22Rv1 (cell line): ENCODE data around the gene PERM1.
"Not testable (repeated sequence)": the region's sequence is repeated elsewhere in the genome, so short reads cannot be mapped to it uniquely, and the experiment has no call there.

Source experiments
- H3K27ac ChIP-seq: fragments of 450-650 bp; 2 replicates; pipeline ENCODE4 v1.5.1; 2017
- CTCF ChIP-seq: fragments of 450-650 bp; IDR thresholded peaks from 2 replicates; pipeline ENCODE4 v1.5.1; 2017; ENCODE audit warnings: mild to moderate bottlenecking
- ZFX ChIP-seq: fragments of 450-650 bp; IDR thresholded peaks from 2 replicates; pipeline ENCODE4 v1.6.1; 2017; ENCODE audit warnings: antibody characterized with exemption, borderline replicate concordance

PERM1 gene

GRCh38 chr1:981955-982558 lies at the start of gene PERM1:
TSS of gene PERM1 (minus strand) at chr1:982093. CDS start at chr1:981029, 1,064 bp downstream.
- H3K27ac ChIP-seq, result no peak within 1 kb of the TSS
- TF ChIP-seq CTCF (no peak), ZFX (no peak)

GRCh38 chr1:1030867-1031658 lies 49.2 kb upstream of the PERM1 start:
- H3K27ac ChIP-seq, result not testable (repeated sequence)

GRCh38 chr1:1027791-1028190 lies 45.9 kb upstream of the PERM1 start:
- no peak overlapping the region for H3K27ac ChIP-seq
- TF ChIP-seq CTCF (no peak), ZFX (no peak)

GRCh38 chr1:1026599-1027413 lies 44.9 kb upstream of the PERM1 start:
- no peak for TF ChIP-seq ZFX
- no peak for TF ChIP-seq CTCF

GRCh38 chr1:1025730-1026129 lies 43.8 kb upstream of the PERM1 start:
- TF ChIP-seq ZFX (no peak), CTCF (no peak)
- H3K27ac ChIP-seq, result no peak overlapping the region

More at GRCh38 chr1:1026599-1027413, 44.9 kb upstream of the PERM1 start:
- H3K27ac ChIP-seq, result no peak overlapping the region

GRCh38 chr1:1024771-1025699 lies 43.1 kb upstream of the PERM1 start:
- TF ChIP-seq CTCF, result no peak
- no peak for TF ChIP-seq ZFX
- peak overlapping the region; percentile 53 for H3K27ac ChIP-seq

GRCh38 chr1:1024149-1024770 lies 42.4 kb upstream of the PERM1 start:
- H3K27ac ChIP-seq, result peak overlapping the region; percentile 53
- no peak for TF ChIP-seq CTCF
- no peak for TF ChIP-seq ZFX
